CD14-positive monocyte (primary cell): Measurements from ENCODE around the gene IPPK. TPM values are rescaled to one million over a fixed set of nuclear protein-coding genes. Genes with fewer than 3 reads are reported as not detected.

Experiments
- DNase-seq, 3 donors: peaks; one replicate each; pipeline ENCODE4 v3.0.0-alpha.2; 2011 to 2022
- H2AFZ ChIP-seq: 2 replicates; pipeline ENCODE4 v1.6.0; 2012; ENCODE audit warnings: mild to moderate bottlenecking, low read depth, low read length, inconsistent platforms; ENCODE audit not compliant: insufficient read depth, poor library complexity, severe bottlenecking
- H3K27ac ChIP-seq, 2 donors: 1 replicate in 1 of 2; 2 replicates in 1 of 2; pipeline ENCODE4 v1.5.1; 2012 to 2013; ENCODE audit warnings: low read length in 2 of 2, control low read depth in 1 of 2, inconsistent platforms in 1 of 2, low read depth in 1 of 2, mild to moderate bottlenecking in 1 of 2
- H3K27me3 ChIP-seq, 2 donors: one replicate each; pipeline versions ENCODE4 v1.6.0 to v1.6.1; 2011 to 2013; ENCODE audit warnings: low read length in 2 of 2; ENCODE audit not compliant: control insufficient read depth in 2 of 2, insufficient read depth in 2 of 2
- H3K36me3 ChIP-seq, 2 donors: replicated peaks in 1 of 2; 1 replicate in 1 of 2; 2 replicates in 1 of 2; pipeline versions ENCODE4 v1.5.1 to v1.6.1; 2012 to 2013; ENCODE audit warnings: low read length in 2 of 2, control low read depth in 1 of 2, inconsistent platforms in 1 of 2, mild to moderate bottlenecking in 1 of 2; ENCODE audit not compliant: insufficient read depth in 2 of 2, control insufficient read depth in 1 of 2
- H3K4me1 ChIP-seq, 2 donors: 1 replicate in 1 of 2; 2 replicates in 1 of 2; pipeline versions ENCODE4 v1.5.1 to v1.6.1; 2012 to 2013; ENCODE audit warnings: low read length in 2 of 2, control low read depth in 1 of 2, inconsistent platforms in 1 of 2, mild to moderate bottlenecking in 1 of 2, moderate library complexity in 1 of 2; ENCODE audit not compliant: insufficient read depth in 2 of 2, control insufficient read depth in 1 of 2
- H3K4me2 ChIP-seq: replicated peaks from 2 replicates; pipeline ENCODE3; 2012; ENCODE audit warnings: low read length, moderate library complexity, mild to moderate bottlenecking; ENCODE audit not compliant: poor library complexity, severe bottlenecking; ENCODE audit errors: extremely low read depth
- H3K4me3 ChIP-seq, 3 experiments: fragments of 200-600 bp in 1 of 3; sonication (generic) in 1 of 3; replicated peaks in 1 of 3; 1 replicate in 2 of 3; 2 replicates in 1 of 3; pipeline ENCODE4 v1.5.1; 2011 to 2013; ENCODE audit warnings: low read length in 3 of 3, mild to moderate bottlenecking in 3 of 3, control low read depth in 2 of 3, low read depth in 2 of 3, inconsistent platforms in 1 of 3, moderate library complexity in 1 of 3
- H3K79me2 ChIP-seq: 2 replicates; pipeline ENCODE4 v1.6.0; 2012; ENCODE audit warnings: mild to moderate bottlenecking, control low read depth, inconsistent platforms, low read length, moderate library complexity; ENCODE audit not compliant: insufficient read depth
- H3K9ac ChIP-seq: 2 replicates; pipeline ENCODE4 v1.6.0; 2017; ENCODE audit warnings: low read length, mild to moderate bottlenecking; ENCODE audit not compliant: insufficient read depth, poor library complexity, severe bottlenecking
- H3K9me3 ChIP-seq, 2 donors: replicated peaks in 1 of 2; 1 replicate in 1 of 2; 2 replicates in 1 of 2; pipeline versions ENCODE4 v1.5.1 to v1.6.1; 2012 to 2013; ENCODE audit warnings: low read length in 2 of 2, control low read depth in 1 of 2; ENCODE audit not compliant: control insufficient read depth in 1 of 2, insufficient read depth in 1 of 2
- H4K20me1 ChIP-seq: 2 replicates; pipeline ENCODE4 v1.6.0; 2012; ENCODE audit warnings: mild to moderate bottlenecking, low read length, control low read depth, moderate library complexity; ENCODE audit not compliant: insufficient read depth
- H3K27ac Mint-ChIP-seq, 7 donors: one replicate each; pipeline ENCODE4 v1.8.0; 2020; ENCODE audit warnings: mild to moderate bottlenecking in 7 of 7, mixed read lengths in 7 of 7, moderate library complexity in 6 of 7, inconsistent platforms in 2 of 7
- H3K27me3 Mint-ChIP-seq, 3 donors: one replicate each; pipeline ENCODE4 v1.8.0; 2021 to 2022; ENCODE audit warnings: low read depth in 3 of 3, mild to moderate bottlenecking in 3 of 3, mixed read lengths in 3 of 3, moderate library complexity in 3 of 3, inconsistent platforms in 1 of 3
- H3K36me3 Mint-ChIP-seq, 2 donors: one replicate each; pipeline ENCODE4 v1.8.0; 2020; ENCODE audit warnings: mixed read lengths in 2 of 2, inconsistent platforms in 1 of 2, mild to moderate bottlenecking in 1 of 2
- H3K4me1 Mint-ChIP-seq: one replicate; pipeline ENCODE4 v1.8.0; 2020; ENCODE audit warnings: mild to moderate bottlenecking, mixed read lengths
- H3K4me3 Mint-ChIP-seq, 2 donors: one replicate each; pipeline ENCODE4 v1.8.0; 2020; ENCODE audit warnings: mild to moderate bottlenecking in 2 of 2, mixed read lengths in 2 of 2, moderate library complexity in 1 of 2
- H3K9me3 Mint-ChIP-seq, 7 donors: one replicate each; pipeline ENCODE4 v1.8.0; 2020 to 2022; ENCODE audit warnings: mixed read lengths in 7 of 7, mild to moderate bottlenecking in 6 of 7, moderate library complexity in 6 of 7, inconsistent platforms in 2 of 7
- CTCF ChIP-seq: fragments of 200-600 bp; IDR thresholded peaks from one replicate; pipeline ENCODE4 v1.8.0; 2022; ENCODE audit warnings: antibody characterized with exemption, mild to moderate bottlenecking
- WGBS: methylation state at CpG from one replicate; pipeline ENCODE4 v1.1.5; 2013; ENCODE audit warnings: missing lambda C conversion rate; ENCODE audit not compliant: insufficient coverage; 5-methylcytosine and 5-hydroxymethylcytosine counted together
- intact Hi-C, 2 donors: fragments of 100-400 bp; cut with micrococcal nuclease; formaldehyde crosslinking; loops; one replicate each; pipeline versions ENCODE4 v1.15.0 to v1.15.1; 2023
- polyA plus RNA-seq, 3 donors: library from polyadenylated mRNA; depleted of rRNA in 1 of 3; unstranded in 2 of 3; stranded (reverse) in 1 of 3; fragments of 300-500 nt in 2 of 3; fragments of >200 nt in 1 of 3; fragmentation: Illumina TruSeq in 2 of 3; gene quantifications; 1 replicate in 2 of 3; 2 replicates in 1 of 3; pipeline ENCODE4 v1.2.3, GENCODE V29; 2012 to 2021

The IPPK gene
- polyA plus RNA-seq, 3 donors = 1.9 to 11.6 (median 3.2) TPM

GRCh38 chr9:92636627-92637026, 33.3 kb downstream of the IPPK start:
- Histone ChIP-seq H3K9me3 (no peaks in the 10 kb centered on the region), H3K4me1 (no peaks in the 10 kb centered on the region), H3K4me2 (no peak overlapping the region), H3K36me3 (peaks cover 87 to 98% of the 10 kb centered on the region in 2 donors), H3K27me3 (no peaks in the 10 kb centered on the region), H3K9ac (no peak overlapping the region), H4K20me1 (no peaks in the 10 kb centered on the region), H3K79me2 (no peaks in the 10 kb centered on the region), H2AFZ (no peak overlapping the region), H3K27ac (no peak overlapping the region), H3K4me3 (no peak overlapping the region)
- Mint-ChIP-seq H3K27ac (peak overlapping the region in 1 of 7 donors; percentile 15), H3K4me1 (no peaks in the 10 kb centered on the region), H3K27me3 (no peaks in the 10 kb centered on the region), H3K4me3 (no peak overlapping the region), H3K9me3 (no peaks in the 10 kb centered on the region), H3K36me3 (peaks cover 84 to 95% of the 10 kb centered on the region in 2 donors)
- no peak for DNase-seq
- intact Hi-C loops = loop anchor here in 1 of 2 donors (10.0 kb wide), 1 partner anchor 312 kb away; the partner anchor contains the start of genes CENPP and NOL8
- no peak for TF ChIP-seq CTCF
- WGBS = 100% methylated on average over 3 of the region's 3 CpGs

GRCh38 chr9:92635760-92636159, 34.2 kb downstream of the IPPK start:
- H3K27ac Mint-ChIP-seq = peak overlapping the region in 1 of 7 donors; percentile 53
- no peaks in the 10 kb centered on the region for H3K27me3 Mint-ChIP-seq
- WGBS = 100% methylated on average over 2 of the region's 4 CpGs
- H3K4me3 ChIP-seq = no peak overlapping the region
- no peak overlapping the region for H3K4me2 ChIP-seq
- no peaks in the 10 kb centered on the region for H3K9me3 Mint-ChIP-seq
- no peak overlapping the region for H3K27ac ChIP-seq
- H3K4me1 Mint-ChIP-seq = no peaks in the 10 kb centered on the region
- H3K4me3 Mint-ChIP-seq = no peak overlapping the region
- no peak overlapping the region for H2AFZ ChIP-seq
- H4K20me1 ChIP-seq = no peaks in the 10 kb centered on the region
- H3K36me3 ChIP-seq = peaks cover 82 to 98% of the 10 kb centered on the region in 2 donors
- no peaks in the 10 kb centered on the region for H3K27me3 ChIP-seq
- no peaks in the 10 kb centered on the region for H3K79me2 ChIP-seq
- H3K9ac ChIP-seq = no peak overlapping the region
- no peaks in the 10 kb centered on the region for H3K9me3 ChIP-seq
- no peak for TF ChIP-seq CTCF
- H3K36me3 Mint-ChIP-seq = peaks cover 80 to 95% of the 10 kb centered on the region in 2 donors
- H3K4me1 ChIP-seq = no peaks in the 10 kb centered on the region
- DNase-seq = no peak
- intact Hi-C loops = loop anchor here (2.0 to 10.0 kb wide), 2 partner anchors 311 to 497 kb away; partner anchors contain the start of genes CENPP (in 1 of the 2) and NOL8 (in 1 of the 2)
